ENCODE results near the gene ANGEL1. TPM values are rescaled to one million over a fixed set of nuclear protein-coding genes. Genes with fewer than 3 reads are reported as not detected.
A peak's percentile ranks its signal among the peaks of the same experiment; 100 is the strongest.

Gene ANGEL1
- total RNA-seq, 4 donors from 2014 or later: 9.8 to 15.7 (median 13.0) TPM

DNA sequence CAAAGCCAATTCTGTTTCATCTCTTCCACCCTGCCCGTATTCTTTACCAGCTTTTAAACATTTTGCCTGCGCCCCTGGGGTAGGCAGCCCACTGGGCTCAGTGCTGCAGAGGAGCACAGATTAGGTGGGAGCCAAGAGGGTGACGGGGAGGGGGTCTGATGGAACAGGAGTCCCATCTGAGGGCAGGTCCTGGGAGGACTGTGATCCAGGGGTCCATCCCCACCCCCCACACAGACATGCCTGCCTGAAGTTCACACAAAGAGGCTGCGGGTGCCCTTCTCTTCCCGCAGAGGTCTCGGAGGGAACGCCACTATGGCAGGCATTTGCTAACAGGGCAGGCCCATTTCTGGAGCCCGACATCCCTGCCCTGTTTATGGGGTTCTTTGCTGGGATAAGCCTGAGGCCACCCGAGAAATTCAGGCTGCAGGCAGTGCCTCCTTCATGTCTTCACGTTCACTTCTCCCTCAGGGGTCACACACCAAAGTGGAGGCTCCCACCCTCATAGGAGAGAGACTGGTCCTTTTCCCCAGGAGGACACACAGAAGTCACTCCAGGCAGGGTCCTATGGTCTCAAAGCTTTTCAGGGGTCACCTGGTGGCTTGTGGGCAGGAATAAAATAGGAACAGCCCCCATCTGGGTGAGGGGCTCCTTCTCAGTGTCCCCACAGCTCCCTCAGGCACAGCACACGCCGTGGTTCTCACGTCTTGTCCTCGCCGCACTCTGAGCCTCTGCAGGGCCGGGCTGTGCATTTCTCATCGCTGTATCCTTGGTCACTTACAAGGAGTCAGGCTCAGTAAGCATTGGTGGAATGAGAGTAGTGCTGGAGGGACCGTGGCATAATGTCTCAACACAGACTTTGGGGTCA is 38.5 kb downstream of the ANGEL1 start:
- TF ChIP-seq, protein P1, sequence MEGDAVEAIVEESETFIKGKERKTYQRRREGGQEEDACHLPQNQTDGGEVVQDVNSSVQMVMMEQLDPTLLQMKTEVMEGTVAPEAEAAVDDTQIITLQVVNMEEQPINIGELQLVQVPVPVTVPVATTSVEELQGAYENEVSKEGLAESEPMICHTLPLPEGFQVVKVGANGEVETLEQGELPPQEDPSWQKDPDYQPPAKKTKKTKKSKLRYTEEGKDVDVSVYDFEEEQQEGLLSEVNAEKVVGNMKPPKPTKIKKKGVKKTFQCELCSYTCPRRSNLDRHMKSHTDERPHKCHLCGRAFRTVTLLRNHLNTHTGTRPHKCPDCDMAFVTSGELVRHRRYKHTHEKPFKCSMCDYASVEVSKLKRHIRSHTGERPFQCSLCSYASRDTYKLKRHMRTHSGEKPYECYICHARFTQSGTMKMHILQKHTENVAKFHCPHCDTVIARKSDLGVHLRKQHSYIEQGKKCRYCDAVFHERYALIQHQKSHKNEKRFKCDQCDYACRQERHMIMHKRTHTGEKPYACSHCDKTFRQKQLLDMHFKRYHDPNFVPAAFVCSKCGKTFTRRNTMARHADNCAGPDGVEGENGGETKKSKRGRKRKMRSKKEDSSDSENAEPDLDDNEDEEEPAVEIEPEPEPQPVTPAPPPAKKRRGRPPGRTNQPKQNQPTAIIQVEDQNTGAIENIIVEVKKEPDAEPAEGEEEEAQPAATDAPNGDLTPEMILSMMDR (IDR thresholded peaks at IDR 0.05): no peak
- TF ChIP-seq POLR2A (IDR thresholded peaks at IDR 0.05): no peak
- Histone ChIP-seq H3K36me3 (no peaks in the 10 kb centered on the region), H3K4me3 (no peak overlapping the region), H3K27me3 (no peaks in the 10 kb centered on the region), H3K9me3 (no peaks in the 10 kb centered on the region), H3K4me1 (peaks cover 0 to 13% (median 0%) of the 10 kb centered on the region in 4 donors), H3K27ac (no peak overlapping the region)
- DNase-seq: peak in 1 of 3 donors; percentile 6

DNA sequence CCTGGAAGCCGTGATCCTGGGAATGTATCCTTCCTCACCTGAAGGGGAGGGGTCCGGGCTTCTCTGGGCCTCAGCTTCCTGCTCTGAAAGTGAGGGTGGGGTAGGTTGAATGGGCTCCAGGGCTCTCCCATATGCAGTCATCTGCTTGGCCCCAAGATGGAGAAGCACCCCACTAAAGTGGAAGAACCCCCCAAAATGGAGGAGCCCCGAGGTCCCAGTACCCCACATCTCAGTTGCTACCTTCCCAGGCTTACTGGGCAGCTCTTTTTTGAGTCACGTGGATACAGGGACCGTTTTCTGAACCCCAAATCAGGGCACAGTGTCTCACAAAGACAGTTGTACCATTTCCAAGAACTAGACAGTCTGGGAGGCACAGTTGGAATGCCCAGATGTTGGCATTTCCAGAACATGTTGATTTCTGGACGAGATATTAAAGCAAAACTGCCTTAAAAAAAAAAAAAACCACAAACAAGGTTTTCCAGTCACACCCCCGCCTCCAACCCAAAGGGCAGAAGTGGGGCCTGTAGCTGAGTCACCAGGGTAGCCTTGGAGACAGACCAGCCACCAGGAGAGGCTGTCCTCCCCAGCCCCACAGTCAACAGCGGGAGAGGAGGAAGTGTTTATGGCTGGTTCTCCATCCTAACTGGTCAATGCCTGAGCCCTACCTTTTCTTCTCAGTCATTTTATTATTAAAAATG is 39.3 kb downstream of the ANGEL1 start:
- Histone ChIP-seq H3K36me3 (no peaks in the 10 kb centered on the region), H3K9me3 (no peaks in the 10 kb centered on the region), H3K27ac (peak overlapping the region in 3 of 4 donors; percentile 32 to 79 (median 68)), H3K4me3 (no peak overlapping the region), H3K4me1 (peaks cover 0 to 13% (median 3%) of the 10 kb centered on the region in 4 donors), H3K27me3 (no peaks in the 10 kb centered on the region)
- TF ChIP-seq POLR2A (IDR thresholded peaks at IDR 0.05): no peak
- TF ChIP-seq, protein P1 (IDR thresholded peaks at IDR 0.05): no peak
- peak in 2 of 3 donors; percentile 20 to 61 for DNase-seq

DNA sequence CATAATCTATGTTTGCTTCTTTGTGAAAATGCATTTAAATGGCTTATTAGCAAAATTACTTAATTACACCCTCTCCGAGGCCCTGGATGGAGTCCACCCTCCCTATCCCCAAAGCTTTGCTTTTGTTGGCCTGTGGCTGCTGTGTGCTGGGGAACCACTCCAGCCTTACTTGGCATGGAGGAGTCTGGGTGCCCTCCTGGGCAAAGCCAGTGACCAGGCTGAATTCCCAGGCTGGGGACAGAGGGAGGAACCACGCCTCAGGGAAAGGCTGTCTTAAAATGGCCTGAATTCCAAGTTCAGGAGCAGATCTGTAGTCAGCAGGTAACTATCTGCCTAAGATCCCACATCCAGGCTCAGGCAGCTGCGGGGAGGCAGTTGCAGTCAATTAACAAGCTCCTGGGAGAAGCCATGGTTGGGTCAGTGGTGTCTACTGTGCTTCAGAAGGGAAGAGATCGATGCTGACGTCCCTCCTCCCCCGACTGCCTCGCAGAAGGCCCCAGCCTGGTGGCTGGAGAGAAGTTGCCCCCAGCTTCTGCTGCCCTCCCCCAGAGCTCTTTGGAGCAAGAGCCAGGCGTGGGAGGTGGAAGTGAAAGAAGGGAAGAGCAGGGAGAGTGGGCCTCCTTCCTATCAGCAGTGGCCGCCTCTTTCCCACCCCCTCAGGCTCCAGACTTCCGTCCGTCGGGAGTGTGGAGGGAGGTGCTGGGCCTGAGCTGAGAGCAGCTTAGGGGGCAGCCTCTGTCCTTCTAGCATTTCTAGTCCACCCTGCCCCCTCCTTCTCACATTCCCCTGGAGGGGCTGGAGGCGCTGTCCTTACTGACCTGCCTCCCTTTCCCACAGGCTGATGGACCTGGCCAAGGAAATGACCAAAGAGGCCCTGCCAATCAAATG is 40.1 kb downstream of the ANGEL1 start:
- H3K36me3 ChIP-seq: no peaks in the 10 kb centered on the region
- DNase-seq: peak in 2 of 3 donors; percentile 12 to 50
- H3K4me3 ChIP-seq: no peak overlapping the region
- no peaks in the 10 kb centered on the region for H3K9me3 ChIP-seq
- H3K4me1 ChIP-seq: peaks cover 0 to 21% (median 3%) of the 10 kb centered on the region in 4 donors
- TF ChIP-seq POLR2A (IDR thresholded peaks at IDR 0.05): no peak
- TF ChIP-seq, protein P1 (IDR thresholded peaks at IDR 0.05): no peak
- H3K27me3 ChIP-seq: no peaks in the 10 kb centered on the region
- peak overlapping the region; percentile 32 to 79 (median 60) for H3K27ac ChIP-seq

DNA sequence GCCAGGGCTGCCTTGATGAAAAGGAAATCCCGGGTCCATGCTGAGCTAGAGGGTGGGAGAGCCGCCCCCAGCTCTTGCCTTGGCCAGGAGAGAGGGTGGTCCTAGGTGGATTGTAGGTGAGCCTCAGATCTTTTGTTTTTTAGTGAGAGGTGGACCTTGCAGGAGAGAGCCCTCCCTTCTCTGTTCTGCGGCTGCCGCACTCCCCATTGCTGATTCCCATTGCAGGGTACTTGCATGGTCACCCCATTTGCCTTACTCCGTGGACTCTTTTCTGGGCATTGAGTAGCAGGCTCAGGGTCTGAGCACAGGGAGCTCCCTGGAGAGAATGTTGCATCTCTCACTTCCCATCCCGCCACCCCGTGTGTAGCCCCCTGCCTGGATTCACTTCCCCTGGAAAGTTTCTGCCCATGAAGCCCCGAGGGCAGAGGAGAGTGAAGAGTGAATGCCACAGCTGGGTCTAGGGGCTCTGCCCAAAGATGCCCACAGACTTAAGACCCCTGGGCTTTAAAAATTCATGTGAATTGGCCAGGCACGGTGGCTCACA is 41.2 kb downstream of the ANGEL1 start:
- DNase-seq: peak in 2 of 3 donors; percentile 6 to 24
- no peaks in the 10 kb centered on the region for H3K27me3 ChIP-seq
- H3K4me3 ChIP-seq: no peak overlapping the region
- H3K36me3 ChIP-seq: no peaks in the 10 kb centered on the region
- H3K27ac ChIP-seq: no peak overlapping the region
- H3K4me1 ChIP-seq: peaks cover 0 to 21% (median 3%) of the 10 kb centered on the region in 4 donors
- no peaks in the 10 kb centered on the region for H3K9me3 ChIP-seq
- TF ChIP-seq, protein P1 (IDR thresholded peaks at IDR 0.05): no peak
- no peak for TF ChIP-seq POLR2A (IDR thresholded peaks at IDR 0.05)
